T-cell (primary cell): ENCODE measurements around the gene TFB1M. TPM values are rescaled to one million over a fixed set of nuclear protein-coding genes. Genes with fewer than 3 reads are reported as not detected.

Experiments
- ATAC-seq, 4 experiments: fragments of 200-7000 bp in 3 of 4; fragments of 150-1000 bp in 1 of 4; cut with Tn5 transposase; replicated peaks in 1 of 4; 1 replicate in 3 of 4; 2 replicates in 1 of 4; pipeline ENCODE4 v1.10.0; 2021; ENCODE audit warnings: moderate library complexity in 3 of 4, mild to moderate bottlenecking in 2 of 4, moderate number of reproducible peaks in 1 of 4
- CTCF ChIA-PET, 2 donors: fragments of 300-600 bp; sonication (Branson Sonifier 250); formaldehyde crosslinking; loops; one replicate each; lab custom pipeline; 2022; ENCODE audit warnings: antibody characterized with exemption in 2 of 2; lab: Charles Lee
- POLR2A ChIA-PET, 2 donors: fragments of 300-600 bp; sonication (Branson Sonifier 250); formaldehyde crosslinking; loops; one replicate each; lab custom pipeline; 2022; ENCODE audit warnings: antibody characterized with exemption in 2 of 2; lab: Charles Lee
- DNase-seq, 35 experiments: peaks; one replicate each; pipeline versions ENCODE4 v3.0.0 to v3.0.0-alpha.2; 2013 to 2023
- H3K27ac ChIP-seq: one replicate; pipeline ENCODE4 v1.5.1; 2013; ENCODE audit warnings: low read length
- H3K27me3 ChIP-seq, 2 experiments: replicated peaks in 1 of 2; 1 replicate in 1 of 2; 2 replicates in 1 of 2; pipeline versions ENCODE4 v1.6.1 to v1.7.0; 2013; ENCODE audit warnings: low read length in 1 of 2, mixed read lengths in 1 of 2; ENCODE audit not compliant: control insufficient read depth in 2 of 2, insufficient read depth in 2 of 2; ENCODE audit errors: extremely low read depth in 1 of 2
- H3K36me3 ChIP-seq, 2 donors: 1 replicate in 1 of 2; 2 replicates in 1 of 2; pipeline versions ENCODE4 v1.6.1 to v1.7.0; 2013; ENCODE audit warnings: low read length in 1 of 2; ENCODE audit not compliant: control insufficient read depth in 2 of 2, insufficient read depth in 1 of 2; ENCODE audit errors: extremely low read depth in 1 of 2
- H3K4me1 ChIP-seq, 2 experiments: 1 replicate in 1 of 2; 2 replicates in 1 of 2; pipeline versions ENCODE4 v1.6.1 to v1.7.0; 2013; ENCODE audit warnings: low read length in 2 of 2, mixed read lengths in 1 of 2; ENCODE audit not compliant: insufficient read depth in 2 of 2, control insufficient read depth in 1 of 2; ENCODE audit errors: extremely low read depth in 1 of 2
- H3K4me3 ChIP-seq, 2 donors: 1 replicate in 1 of 2; 2 replicates in 1 of 2; pipeline versions ENCODE4 v1.5.1 to v1.7.0; 2013; ENCODE audit warnings: mild to moderate bottlenecking in 2 of 2, low read length in 1 of 2, moderate library complexity in 1 of 2; ENCODE audit not compliant: control insufficient read depth in 1 of 2; ENCODE audit errors: extremely low read depth in 1 of 2
- H3K9me3 ChIP-seq: 2 replicates; pipeline ENCODE4 v1.7.0; 2013
- H3K27ac Mint-ChIP-seq, 2 donors: one replicate each; pipeline ENCODE4 v1.8.0; 2020 to 2021; ENCODE audit warnings: mild to moderate bottlenecking in 2 of 2, mixed read lengths in 2 of 2
- H3K27me3 Mint-ChIP-seq, 2 donors: one replicate each; pipeline ENCODE4 v1.8.0; 2021 to 2022; ENCODE audit warnings: mixed read lengths in 2 of 2
- H3K36me3 Mint-ChIP-seq: one replicate; pipeline ENCODE4 v1.8.0; 2021; ENCODE audit warnings: mixed read lengths
- H3K4me1 Mint-ChIP-seq, 3 donors: one replicate each; pipeline ENCODE4 v1.8.0; 2020 to 2022; ENCODE audit warnings: mixed read lengths in 3 of 3, mild to moderate bottlenecking in 1 of 3
- H3K4me3 Mint-ChIP-seq, 3 donors: one replicate each; pipeline ENCODE4 v1.8.0; 2020 to 2022; ENCODE audit warnings: mild to moderate bottlenecking in 3 of 3, mixed read lengths in 3 of 3, moderate library complexity in 3 of 3
- H3K9me3 Mint-ChIP-seq, 3 donors: one replicate each; pipeline ENCODE4 v1.8.0; 2020 to 2022; ENCODE audit warnings: mixed read lengths in 3 of 3
- WGBS: methylation state at CpG from one replicate; pipeline ENCODE4 v1.1.5; 2013; ENCODE audit warnings: missing lambda C conversion rate; ENCODE audit not compliant: insufficient coverage; 5-methylcytosine and 5-hydroxymethylcytosine counted together
- total RNA-seq, 35 experiments: library from RNA in 6 of 35; stranded (reverse) in 6 of 35; fragments of 120-200 nt in 1 of 35; gene quantifications; one replicate each; pipeline versions ENCODE4 v1.2.1 to v1.2.4 and lab custom pipeline; 2013 to 2026

The TFB1M gene
- total RNA-seq, 5 donors from 2014 or later (not counting 1 experiment from before 2014, with no cell fraction given) = 19.9 to 31.1 (median 26.8) TPM

DNA sequence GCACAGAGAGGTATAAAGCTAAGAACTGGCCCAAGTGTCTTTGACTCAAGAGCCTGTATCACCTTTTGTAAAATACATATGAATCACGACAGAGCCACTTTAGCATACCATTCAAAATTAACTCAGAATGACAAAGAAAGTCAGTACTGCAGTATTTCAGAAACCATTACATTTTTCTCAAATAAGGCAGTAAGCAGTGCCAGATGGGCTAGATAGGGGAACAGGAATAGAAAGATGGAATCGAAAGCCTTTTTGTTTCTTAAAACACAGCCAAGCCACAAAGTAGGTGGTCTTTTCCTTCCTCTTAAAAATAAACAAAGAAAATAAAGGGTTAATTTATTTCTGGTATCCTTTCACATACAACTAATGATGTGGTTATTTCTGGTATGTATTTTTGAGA, 40.2 kb downstream of the TFB1M start:
- ChIA-PET POLR2A (no interaction called here), CTCF (no interaction called here)
- H3K27ac Mint-ChIP-seq = no peak overlapping the region
- ATAC-seq (no peak), DNase-seq (no peak)
- H3K4me3 ChIP-seq = no peak overlapping the region
- H3K9me3 ChIP-seq = no peaks in the 10 kb centered on the region
- no CpG with 5 or more reads among the region's 2 CpGs for WGBS
- H3K27ac ChIP-seq = no peak overlapping the region
- peaks cover 7 to 44% of the 10 kb centered on the region in 2 donors for H3K36me3 ChIP-seq
- H3K36me3 Mint-ChIP-seq = peaks cover 50% of the 10 kb centered on the region
- no peaks in the 10 kb centered on the region for H3K9me3 Mint-ChIP-seq
- no peaks in the 10 kb centered on the region for H3K27me3 ChIP-seq
- no peaks in the 10 kb centered on the region for H3K27me3 Mint-ChIP-seq
- no peak overlapping the region for H3K4me3 Mint-ChIP-seq
- peaks cover 16 to 26% (median 16%) of the 10 kb centered on the region in 3 donors for H3K4me1 Mint-ChIP-seq
- H3K4me1 ChIP-seq = no peaks in the 10 kb centered on the region

- no peak overlapping the region for H3K27ac ChIP-seq
- Mint-ChIP-seq H3K4me1 (peaks cover 13 to 20% (median 16%) of the 10 kb centered on the region in 3 donors), H3K4me3 (no peak overlapping the region), H3K27ac (peak overlapping the region in 1 of 2 donors; percentile 0), H3K27me3 (no peaks in the 10 kb centered on the region), H3K9me3 (no peaks in the 10 kb centered on the region), H3K36me3 (peaks cover 44% of the 10 kb centered on the region)
- H3K36me3 ChIP-seq = peaks cover 7 to 41% of the 10 kb centered on the region in 2 donors
- 90% methylated on average over 2 of the region's 3 CpGs for WGBS
- H3K9me3 ChIP-seq = no peaks in the 10 kb centered on the region
- ATAC-seq (no peak), DNase-seq (no peak)
- no peak overlapping the region for H3K4me3 ChIP-seq
- no peaks in the 10 kb centered on the region for H3K27me3 ChIP-seq
- ChIA-PET CTCF (no interaction called here), POLR2A (no interaction called here)
- no peaks in the 10 kb centered on the region for H3K4me1 ChIP-seq
Observed at GRCh38 chr6:155273431-155273830, 40.9 kb downstream of the TFB1M start.

- H3K27me3 ChIP-seq = no peaks in the 10 kb centered on the region
- Mint-ChIP-seq H3K9me3 (no peaks in the 10 kb centered on the region), H3K27me3 (no peaks in the 10 kb centered on the region), H3K4me3 (no peak overlapping the region), H3K36me3 (peaks cover 45% of the 10 kb centered on the region), H3K27ac (peak overlapping the region in 1 of 2 donors; percentile 5), H3K4me1 (peaks cover 19 to 24% (median 20%) of the 10 kb centered on the region in 3 donors)
- H3K4me3 ChIP-seq = no peak overlapping the region
- H3K9me3 ChIP-seq = no peaks in the 10 kb centered on the region
- H3K36me3 ChIP-seq = peaks cover 7 to 36% of the 10 kb centered on the region in 2 donors
- DNase-seq = no peak
- ChIA-PET POLR2A (no interaction called here), CTCF (interaction anchor here (0.6 to 1.3 kb wide), 3 partner anchors 8 to 1760 kb away, joined by 4 to 6 read pairs (median 5); no protein-coding TSS in a partner anchor)
- H3K4me1 ChIP-seq = no peaks in the 10 kb centered on the region
- no peak overlapping the region for H3K27ac ChIP-seq
- WGBS = 100% methylated on average over 2 of the region's 8 CpGs
- no peak for ATAC-seq
Observed at GRCh38 chr6:155272353-155273232, 41.7 kb downstream of the TFB1M start.

GRCh38 chr6:155271145-155271544, 43.1 kb downstream of the TFB1M start:
- Mint-ChIP-seq H3K27ac (no peak overlapping the region), H3K4me1 (peaks cover 14 to 20% (median 20%) of the 10 kb centered on the region in 3 donors), H3K9me3 (no peaks in the 10 kb centered on the region), H3K27me3 (no peaks in the 10 kb centered on the region), H3K36me3 (peaks cover 45% of the 10 kb centered on the region), H3K4me3 (no peak overlapping the region)
- no peak for ATAC-seq
- Histone ChIP-seq H3K27ac (no peak overlapping the region), H3K27me3 (no peaks in the 10 kb centered on the region), H3K4me1 (no peaks in the 10 kb centered on the region), H3K36me3 (peaks cover 9 to 39% of the 10 kb centered on the region in 2 donors), H3K4me3 (no peak overlapping the region), H3K9me3 (no peaks in the 10 kb centered on the region)
- ChIA-PET CTCF (interaction anchor here in 1 of 2 donors (1.3 kb wide), 1 partner anchor 10 kb away, joined by 4 read pairs; no protein-coding TSS in a partner anchor), POLR2A (interaction anchor here in 1 of 2 donors (0.5 kb wide), 1 partner anchor 124 kb away, joined by 3 read pairs; no protein-coding TSS in a partner anchor)
- no peak for DNase-seq

- Mint-ChIP-seq H3K9me3 (no peaks in the 10 kb centered on the region), H3K4me1 (peaks cover 14 to 20% (median 20%) of the 10 kb centered on the region in 3 donors), H3K27me3 (no peaks in the 10 kb centered on the region), H3K36me3 (peaks cover 45% of the 10 kb centered on the region), H3K27ac (no peak overlapping the region), H3K4me3 (no peak overlapping the region)
- ChIA-PET CTCF (no interaction called here), POLR2A (interaction anchor here in 1 of 2 donors (0.5 kb wide), 1 partner anchor 125 kb away, joined by 3 read pairs; no protein-coding TSS in a partner anchor)
- no peak for ATAC-seq
- no CpG with 5 or more reads among the region's 7 CpGs for WGBS
- H3K36me3 ChIP-seq = peaks cover 3 to 34% of the 10 kb centered on the region in 2 donors
- H3K4me1 ChIP-seq = no peaks in the 10 kb centered on the region
- no peaks in the 10 kb centered on the region for H3K9me3 ChIP-seq
- H3K4me3 ChIP-seq = no peak overlapping the region
- no peaks in the 10 kb centered on the region for H3K27me3 ChIP-seq
- no peak for DNase-seq
- H3K27ac ChIP-seq = no peak overlapping the region
Observed at GRCh38 chr6:155270561-155271091, 43.7 kb downstream of the TFB1M start.

- H3K27ac ChIP-seq = no peak overlapping the region
Observed at GRCh38 chr6:155269765-155270164, 44.5 kb downstream of the TFB1M start.

More at GRCh38 chr6:155269765-155270164, 44.5 kb downstream of the TFB1M start:
- Mint-ChIP-seq H3K36me3 (peaks cover 47% of the 10 kb centered on the region), H3K4me3 (no peak overlapping the region), H3K9me3 (no peaks in the 10 kb centered on the region), H3K4me1 (peaks cover 14 to 20% (median 20%) of the 10 kb centered on the region in 3 donors), H3K27me3 (no peaks in the 10 kb centered on the region), H3K27ac (peak overlapping the region in 1 of 2 donors; percentile 5)
- H3K9me3 ChIP-seq = no peaks in the 10 kb centered on the region
- ChIA-PET CTCF (no interaction called here), POLR2A (no interaction called here)
- H3K27me3 ChIP-seq = no peaks in the 10 kb centered on the region
- DNase-seq = no peak
- H3K4me3 ChIP-seq = no peak overlapping the region
- peaks cover 3 to 36% of the 10 kb centered on the region in 2 donors for H3K36me3 ChIP-seq
- no peak for ATAC-seq
- H3K4me1 ChIP-seq = no peaks in the 10 kb centered on the region
- 97% methylated on average over 3 of the region's 3 CpGs for WGBS
